ENCODE data around the gene PPOX.

PPOX gene

DNA sequence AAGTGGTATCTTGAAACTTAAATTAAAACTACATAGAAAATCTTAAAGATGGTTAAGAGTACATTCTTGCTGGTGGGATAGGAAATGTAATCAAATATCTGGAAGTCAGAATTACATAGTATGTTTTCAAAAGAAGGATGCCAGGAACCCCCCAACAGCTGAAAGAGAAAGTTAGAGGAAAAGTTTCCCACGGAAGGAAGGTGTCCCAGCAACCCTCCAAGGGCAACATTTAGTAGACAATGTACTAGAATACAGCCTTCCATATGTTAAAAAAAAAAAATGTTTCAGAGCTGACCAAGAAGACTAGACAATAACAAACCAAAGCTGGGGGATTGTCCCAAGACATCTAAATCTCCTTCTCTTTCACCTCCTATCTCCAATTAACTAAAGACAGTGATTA, 36.0 kb upstream of the PPOX start:
- H3K79me2 ChIP-seq (ENCODE audit: insufficient read depth, low read length): peaks cover 23% of the 10 kb centered on the region
- H3K27ac ChIP-seq (ENCODE audit: low read depth, low read length): no peak overlapping the region
- H3K9ac ChIP-seq (ENCODE audit: low read length): no peak overlapping the region
- H3K9me3 ChIP-seq (ENCODE audit: insufficient read depth, low read length): no peaks in the 10 kb centered on the region
- no peak overlapping the region for H3K4me2 ChIP-seq (ENCODE audit: low read depth, low read length, poor library complexity, severe bottlenecking)
- H2AFZ ChIP-seq (ENCODE audit: low read depth, low read length, severe bottlenecking): no peak overlapping the region
- no peak overlapping the region for H3K4me3 ChIP-seq (ENCODE audit: insufficient read depth, low read length, poor library complexity, severe bottlenecking)
- peaks cover 20% of the 10 kb centered on the region for H3F3A ChIP-seq (ENCODE audit: insufficient read depth)
- H3K27me3 ChIP-seq (ENCODE audit: low read length): no peaks in the 10 kb centered on the region
- no peaks in the 10 kb centered on the region for H3K9me2 ChIP-seq (replicated peaks; ENCODE audit: insufficient read depth, low read length)
- H3K36me3 ChIP-seq (ENCODE audit: low read length): no peaks in the 10 kb centered on the region; the same call in 1 of the 2 replicates
- H4K20me1 ChIP-seq (ENCODE audit: low read depth, low read length): no peaks in the 10 kb centered on the region
- TF ChIP-seq, protein P1, sequence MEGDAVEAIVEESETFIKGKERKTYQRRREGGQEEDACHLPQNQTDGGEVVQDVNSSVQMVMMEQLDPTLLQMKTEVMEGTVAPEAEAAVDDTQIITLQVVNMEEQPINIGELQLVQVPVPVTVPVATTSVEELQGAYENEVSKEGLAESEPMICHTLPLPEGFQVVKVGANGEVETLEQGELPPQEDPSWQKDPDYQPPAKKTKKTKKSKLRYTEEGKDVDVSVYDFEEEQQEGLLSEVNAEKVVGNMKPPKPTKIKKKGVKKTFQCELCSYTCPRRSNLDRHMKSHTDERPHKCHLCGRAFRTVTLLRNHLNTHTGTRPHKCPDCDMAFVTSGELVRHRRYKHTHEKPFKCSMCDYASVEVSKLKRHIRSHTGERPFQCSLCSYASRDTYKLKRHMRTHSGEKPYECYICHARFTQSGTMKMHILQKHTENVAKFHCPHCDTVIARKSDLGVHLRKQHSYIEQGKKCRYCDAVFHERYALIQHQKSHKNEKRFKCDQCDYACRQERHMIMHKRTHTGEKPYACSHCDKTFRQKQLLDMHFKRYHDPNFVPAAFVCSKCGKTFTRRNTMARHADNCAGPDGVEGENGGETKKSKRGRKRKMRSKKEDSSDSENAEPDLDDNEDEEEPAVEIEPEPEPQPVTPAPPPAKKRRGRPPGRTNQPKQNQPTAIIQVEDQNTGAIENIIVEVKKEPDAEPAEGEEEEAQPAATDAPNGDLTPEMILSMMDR (IDR thresholded peaks at IDR 0.05; ENCODE audit: insufficient read depth, low read length, poor library complexity, severe bottlenecking): no peak
- no peak for TF ChIP-seq EZH2phosphoT487 (conservative IDR thresholded peaks at IDR 0.05; ENCODE audit: low read length)

- H3K27me3 ChIP-seq (ENCODE audit: low read length): no peaks in the 10 kb centered on the region
- peak overlapping the region; percentile 92 for H3K4me3 ChIP-seq (ENCODE audit: insufficient read depth, low read length, poor library complexity, severe bottlenecking)
- H3F3A ChIP-seq (ENCODE audit: insufficient read depth): peaks cover 20% of the 10 kb centered on the region
- peak overlapping the region; percentile 90 for H2AFZ ChIP-seq (ENCODE audit: low read depth, low read length, severe bottlenecking)
- no peaks in the 10 kb centered on the region for H4K20me1 ChIP-seq (ENCODE audit: low read depth, low read length)
- no peaks in the 10 kb centered on the region; the same call in 1 of the 2 replicates for H3K36me3 ChIP-seq (ENCODE audit: low read length)
- H3K9me2 ChIP-seq (replicated peaks; ENCODE audit: insufficient read depth, low read length): no peaks in the 10 kb centered on the region
- peak overlapping the region; percentile 92 for H3K4me2 ChIP-seq (ENCODE audit: low read depth, low read length, poor library complexity, severe bottlenecking)
- TF ChIP-seq, protein P1 (IDR thresholded peaks at IDR 0.05; ENCODE audit: insufficient read depth, low read length, poor library complexity, severe bottlenecking): no peak
- no peak for TF ChIP-seq EZH2phosphoT487 (conservative IDR thresholded peaks at IDR 0.05; ENCODE audit: low read length)
- H3K9ac ChIP-seq (ENCODE audit: low read length): peak overlapping the region; percentile 83
- H3K9me3 ChIP-seq (ENCODE audit: insufficient read depth, low read length): no peaks in the 10 kb centered on the region
- H3K79me2 ChIP-seq (ENCODE audit: insufficient read depth, low read length): peaks cover 23% of the 10 kb centered on the region
- peak overlapping the region; percentile 64 for H3K27ac ChIP-seq (ENCODE audit: low read depth, low read length)
Observed at GRCh38 chr1:161131523-161132409, 34.5 kb upstream of the PPOX start.

GRCh38 chr1:161132410-161133219, 33.6 kb upstream of the PPOX start, which contains the start of gene DEDD:
Gene DEDD, minus strand, starts transcription at chr1:161132667. Its CDS starts 8,205 bp downstream, at chr1:161124462.
- Histone ChIP-seq H3K4me2 (ENCODE audit: low read depth, low read length, poor library complexity, severe bottlenecking) (peak within 1 kb of the TSS; percentile 92), H3K9ac (ENCODE audit: low read length) (peak within 1 kb of the TSS; percentile 83), H3K4me3 (ENCODE audit: insufficient read depth, low read length, poor library complexity, severe bottlenecking) (peak within 1 kb of the TSS; percentile 92), H3K9me2 (replicated peaks; ENCODE audit: insufficient read depth, low read length) (no peaks in the 10 kb centered on the region), H3K36me3 (ENCODE audit: low read length) (no peaks in the 10 kb centered on the region; the same call in 1 of the 2 replicates), H3K79me2 (ENCODE audit: insufficient read depth, low read length) (peaks cover 19% of the 10 kb centered on the region), H2AFZ (ENCODE audit: low read depth, low read length, severe bottlenecking) (peak within 1 kb of the TSS; percentile 90), H4K20me1 (ENCODE audit: low read depth, low read length) (no peaks in the 10 kb centered on the region), H3F3A (ENCODE audit: insufficient read depth) (peaks cover 20% of the 10 kb centered on the region), H3K27ac (ENCODE audit: low read depth, low read length) (peak within 1 kb of the TSS; percentile 64), H3K9me3 (ENCODE audit: insufficient read depth, low read length) (no peaks in the 10 kb centered on the region), H3K27me3 (ENCODE audit: low read length) (no peaks in the 10 kb centered on the region)
- TF ChIP-seq EZH2phosphoT487 (conservative IDR thresholded peaks at IDR 0.05; ENCODE audit: low read length): no peak
- TF ChIP-seq, protein P1 (IDR thresholded peaks at IDR 0.05; ENCODE audit: insufficient read depth, low read length, poor library complexity, severe bottlenecking): no peak
